ENCODE measurements around the gene FAM117A.
"Not testable (repeated sequence)": the region's sequence is repeated elsewhere in the genome, so short reads cannot be mapped to it uniquely, and the experiment has no call there.

The FAM117A gene

GRCh38 chr17:49730785-49731434 lies 33.0 kb downstream of the FAM117A start:
- in situ Hi-C loops (cut with MboI; ENCODE audit: low pct_unique_long_range_greater_than_20kb, low sequenced_read_pairs, unreplicated experiment): no loop called here
- no peak for DNase-seq (ENCODE audit: low spot score)
- TF ChIP-seq CTCF (IDR thresholded peaks at IDR 0.05; ENCODE audit: extremely low read depth, insufficient read depth, missing control alignments): no peak

- DNase-seq (ENCODE audit: low spot score): no peak
- TF ChIP-seq CTCF (IDR thresholded peaks at IDR 0.05; ENCODE audit: extremely low read depth, insufficient read depth, missing control alignments): no peak
- in situ Hi-C loops (cut with MboI; ENCODE audit: low pct_unique_long_range_greater_than_20kb, low sequenced_read_pairs, unreplicated experiment): no loop called here
These were observed 33.7 kb downstream of the FAM117A start for GRCh38 chr17:49730078-49730784.

GRCh38 chr17:49729069-49729468 lies 34.9 kb downstream of the FAM117A start:
- no peak for TF ChIP-seq CTCF (IDR thresholded peaks at IDR 0.05; ENCODE audit: extremely low read depth, insufficient read depth, missing control alignments)
- no peak for DNase-seq (ENCODE audit: low spot score)
- in situ Hi-C loops (cut with MboI; ENCODE audit: low pct_unique_long_range_greater_than_20kb, low sequenced_read_pairs, unreplicated experiment): no loop called here

- no peak for TF ChIP-seq CTCF (IDR thresholded peaks at IDR 0.05; ENCODE audit: extremely low read depth, insufficient read depth, missing control alignments)
- in situ Hi-C loops (cut with MboI; ENCODE audit: low pct_unique_long_range_greater_than_20kb, low sequenced_read_pairs, unreplicated experiment): no loop called here
- no peak for DNase-seq (ENCODE audit: low spot score)
These were observed 35.5 kb downstream of the FAM117A start for GRCh38 chr17:49728425-49728824.

GRCh38 chr17:49727380-49727779 lies 36.6 kb downstream of the FAM117A start:
- TF ChIP-seq CTCF (IDR thresholded peaks at IDR 0.05; ENCODE audit: extremely low read depth, insufficient read depth, missing control alignments): no peak
- in situ Hi-C loops (cut with MboI; ENCODE audit: low pct_unique_long_range_greater_than_20kb, low sequenced_read_pairs, unreplicated experiment): no loop called here
- DNase-seq (ENCODE audit: low spot score): no peak

- TF ChIP-seq CTCF (IDR thresholded peaks at IDR 0.05; ENCODE audit: extremely low read depth, insufficient read depth, missing control alignments): no peak
- in situ Hi-C loops (cut with MboI; ENCODE audit: low pct_unique_long_range_greater_than_20kb, low sequenced_read_pairs, unreplicated experiment): no loop called here
- no peak for DNase-seq (ENCODE audit: low spot score)
These were observed 38.3 kb downstream of the FAM117A start for GRCh38 chr17:49725452-49726130.

- in situ Hi-C loops (cut with MboI; ENCODE audit: low pct_unique_long_range_greater_than_20kb, low sequenced_read_pairs, unreplicated experiment): loop anchor here (25.0 kb wide), 1 partner anchor 263 kb away; the partner anchor contains the start of gene DLX3
- not testable (repeated sequence) for DNase-seq (ENCODE audit: low spot score)
These were observed 39.4 kb downstream of the FAM117A start for GRCh38 chr17:49724552-49724951.

All from GM13977 (cell line).